ENCODE data around the gene CA6.

Gene CA6

DNA sequence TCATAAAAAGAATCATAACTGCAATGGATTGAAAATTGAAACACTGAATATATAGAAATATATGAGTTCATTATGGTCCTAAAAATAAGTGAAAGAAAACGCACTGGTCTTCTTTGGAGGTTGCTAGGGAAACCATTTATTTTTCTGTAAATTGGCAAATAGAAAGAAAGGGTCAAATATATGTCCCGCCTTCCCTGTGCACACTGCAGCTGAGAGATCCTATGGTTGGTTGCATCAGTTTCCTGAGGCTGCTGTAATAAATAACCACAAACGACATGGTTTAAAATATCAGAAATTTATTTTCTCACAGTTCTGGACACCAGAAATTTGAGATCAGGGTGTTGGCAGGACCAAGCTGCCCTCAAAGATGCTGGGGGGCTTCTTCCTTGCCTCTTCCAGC lies 35.0 kb downstream of the CA6 start:
- no peak for ATAC-seq
- TF ChIP-seq RARB (CRISPR knock-in tag; IDR thresholded peaks at IDR 0.05): no peak
- TF ChIP-seq ISL1 (CRISPR knock-in tag; IDR thresholded peaks at IDR 0.05): no peak
- no peak for TF ChIP-seq BACH2 (CRISPR knock-in tag; IDR thresholded peaks at IDR 0.05; ENCODE audit: borderline replicate concordance)
- TF ChIP-seq, protein P1, sequence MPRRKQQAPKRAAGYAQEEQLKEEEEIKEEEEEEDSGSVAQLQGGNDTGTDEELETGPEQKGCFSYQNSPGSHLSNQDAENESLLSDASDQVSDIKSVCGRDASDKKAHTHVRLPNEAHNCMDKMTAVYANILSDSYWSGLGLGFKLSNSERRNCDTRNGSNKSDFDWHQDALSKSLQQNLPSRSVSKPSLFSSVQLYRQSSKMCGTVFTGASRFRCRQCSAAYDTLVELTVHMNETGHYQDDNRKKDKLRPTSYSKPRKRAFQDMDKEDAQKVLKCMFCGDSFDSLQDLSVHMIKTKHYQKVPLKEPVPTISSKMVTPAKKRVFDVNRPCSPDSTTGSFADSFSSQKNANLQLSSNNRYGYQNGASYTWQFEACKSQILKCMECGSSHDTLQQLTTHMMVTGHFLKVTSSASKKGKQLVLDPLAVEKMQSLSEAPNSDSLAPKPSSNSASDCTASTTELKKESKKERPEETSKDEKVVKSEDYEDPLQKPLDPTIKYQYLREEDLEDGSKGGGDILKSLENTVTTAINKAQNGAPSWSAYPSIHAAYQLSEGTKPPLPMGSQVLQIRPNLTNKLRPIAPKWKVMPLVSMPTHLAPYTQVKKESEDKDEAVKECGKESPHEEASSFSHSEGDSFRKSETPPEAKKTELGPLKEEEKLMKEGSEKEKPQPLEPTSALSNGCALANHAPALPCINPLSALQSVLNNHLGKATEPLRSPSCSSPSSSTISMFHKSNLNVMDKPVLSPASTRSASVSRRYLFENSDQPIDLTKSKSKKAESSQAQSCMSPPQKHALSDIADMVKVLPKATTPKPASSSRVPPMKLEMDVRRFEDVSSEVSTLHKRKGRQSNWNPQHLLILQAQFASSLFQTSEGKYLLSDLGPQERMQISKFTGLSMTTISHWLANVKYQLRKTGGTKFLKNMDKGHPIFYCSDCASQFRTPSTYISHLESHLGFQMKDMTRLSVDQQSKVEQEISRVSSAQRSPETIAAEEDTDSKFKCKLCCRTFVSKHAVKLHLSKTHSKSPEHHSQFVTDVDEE (CRISPR knock-in tag; IDR thresholded peaks at IDR 0.05): no peak
- TF ChIP-seq SNAI2 (CRISPR knock-in tag; IDR thresholded peaks at IDR 0.05): no peak
- TF ChIP-seq PPARA (CRISPR knock-in tag; IDR thresholded peaks at IDR 0.05; ENCODE audit: borderline replicate concordance): no peak
- no peak for TF ChIP-seq OSR1 (CRISPR knock-in tag; IDR thresholded peaks at IDR 0.05)
- no peak for TF ChIP-seq TOX (CRISPR knock-in tag; IDR thresholded peaks at IDR 0.05; ENCODE audit: borderline replicate concordance)
- no peak for TF ChIP-seq CSDC2 (CRISPR knock-in tag; IDR thresholded peaks at IDR 0.05)
- no peak for TF ChIP-seq ZC3H10 (CRISPR knock-in tag; IDR thresholded peaks at IDR 0.05)
- no peak for TF ChIP-seq ZNF565 (CRISPR knock-in tag; conservative IDR thresholded peaks at IDR 0.05; ENCODE audit: low read depth)
- TF ChIP-seq, protein P2, sequence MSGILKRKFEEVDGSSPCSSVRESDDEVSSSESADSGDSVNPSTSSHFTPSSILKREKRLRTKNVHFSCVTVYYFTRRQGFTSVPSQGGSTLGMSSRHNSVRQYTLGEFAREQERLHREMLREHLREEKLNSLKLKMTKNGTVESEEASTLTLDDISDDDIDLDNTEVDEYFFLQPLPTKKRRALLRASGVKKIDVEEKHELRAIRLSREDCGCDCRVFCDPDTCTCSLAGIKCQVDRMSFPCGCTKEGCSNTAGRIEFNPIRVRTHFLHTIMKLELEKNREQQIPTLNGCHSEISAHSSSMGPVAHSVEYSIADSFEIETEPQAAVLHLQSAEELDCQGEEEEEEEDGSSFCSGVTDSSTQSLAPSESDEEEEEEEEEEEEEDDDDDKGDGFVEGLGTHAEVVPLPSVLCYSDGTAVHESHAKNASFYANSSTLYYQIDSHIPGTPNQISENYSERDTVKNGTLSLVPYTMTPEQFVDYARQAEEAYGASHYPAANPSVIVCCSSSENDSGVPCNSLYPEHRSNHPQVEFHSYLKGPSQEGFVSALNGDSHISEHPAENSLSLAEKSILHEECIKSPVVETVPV (CRISPR knock-in tag; IDR thresholded peaks at IDR 0.05): no peak
- TF ChIP-seq TCF4 (CRISPR knock-in tag; IDR thresholded peaks at IDR 0.05; ENCODE audit: borderline replicate concordance): no peak
- TF ChIP-seq, protein P3, sequence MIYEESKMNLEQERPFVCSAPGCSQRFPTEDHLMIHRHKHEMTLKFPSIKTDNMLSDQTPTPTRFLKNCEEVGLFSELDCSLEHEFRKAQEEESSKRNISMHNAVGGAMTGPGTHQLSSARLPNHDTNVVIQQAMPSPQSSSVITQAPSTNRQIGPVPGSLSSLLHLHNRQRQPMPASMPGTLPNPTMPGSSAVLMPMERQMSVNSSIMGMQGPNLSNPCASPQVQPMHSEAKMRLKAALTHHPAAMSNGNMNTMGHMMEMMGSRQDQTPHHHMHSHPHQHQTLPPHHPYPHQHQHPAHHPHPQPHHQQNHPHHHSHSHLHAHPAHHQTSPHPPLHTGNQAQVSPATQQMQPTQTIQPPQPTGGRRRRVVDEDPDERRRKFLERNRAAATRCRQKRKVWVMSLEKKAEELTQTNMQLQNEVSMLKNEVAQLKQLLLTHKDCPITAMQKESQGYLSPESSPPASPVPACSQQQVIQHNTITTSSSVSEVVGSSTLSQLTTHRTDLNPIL (CRISPR knock-in tag; IDR thresholded peaks at IDR 0.05; ENCODE audit: low read depth): no peak
- TF ChIP-seq ZNF8 (CRISPR knock-in tag; IDR thresholded peaks at IDR 0.05): no peak
- TF ChIP-seq, protein P4, sequence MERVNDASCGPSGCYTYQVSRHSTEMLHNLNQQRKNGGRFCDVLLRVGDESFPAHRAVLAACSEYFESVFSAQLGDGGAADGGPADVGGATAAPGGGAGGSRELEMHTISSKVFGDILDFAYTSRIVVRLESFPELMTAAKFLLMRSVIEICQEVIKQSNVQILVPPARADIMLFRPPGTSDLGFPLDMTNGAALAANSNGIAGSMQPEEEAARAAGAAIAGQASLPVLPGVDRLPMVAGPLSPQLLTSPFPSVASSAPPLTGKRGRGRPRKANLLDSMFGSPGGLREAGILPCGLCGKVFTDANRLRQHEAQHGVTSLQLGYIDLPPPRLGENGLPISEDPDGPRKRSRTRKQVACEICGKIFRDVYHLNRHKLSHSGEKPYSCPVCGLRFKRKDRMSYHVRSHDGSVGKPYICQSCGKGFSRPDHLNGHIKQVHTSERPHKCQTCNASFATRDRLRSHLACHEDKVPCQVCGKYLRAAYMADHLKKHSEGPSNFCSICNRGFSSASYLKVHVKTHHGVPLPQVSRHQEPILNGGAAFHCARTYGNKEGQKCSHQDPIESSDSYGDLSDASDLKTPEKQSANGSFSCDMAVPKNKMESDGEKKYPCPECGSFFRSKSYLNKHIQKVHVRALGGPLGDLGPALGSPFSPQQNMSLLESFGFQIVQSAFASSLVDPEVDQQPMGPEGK (CRISPR knock-in tag; IDR thresholded peaks at IDR 0.05; ENCODE audit: borderline replicate concordance): no peak

DNA sequence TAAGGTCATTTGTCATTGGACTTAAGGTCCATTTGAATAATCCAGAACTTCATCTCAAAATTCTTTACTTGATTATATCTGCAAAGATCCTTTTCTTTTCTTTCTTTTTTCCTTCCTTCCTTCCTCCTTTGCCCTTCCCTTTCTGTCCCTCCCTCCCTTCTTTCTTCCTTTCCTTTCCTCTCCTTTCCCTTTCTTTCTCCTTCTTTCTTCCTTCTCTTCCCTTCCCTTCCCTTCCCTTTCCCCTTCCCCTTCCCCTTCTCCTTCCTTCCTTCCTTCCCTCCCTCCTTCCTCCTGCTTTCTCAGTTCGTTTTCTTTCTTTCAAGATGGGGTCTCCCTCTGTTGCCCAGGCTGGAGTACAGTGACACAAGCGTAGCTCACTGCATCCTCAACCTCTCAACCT lies 35.5 kb downstream of the CA6 start:
- TF ChIP-seq BACH2 (CRISPR knock-in tag; IDR thresholded peaks at IDR 0.05; ENCODE audit: borderline replicate concordance) (no peak), PPARA (CRISPR knock-in tag; IDR thresholded peaks at IDR 0.05; ENCODE audit: borderline replicate concordance) (no peak), ISL1 (CRISPR knock-in tag; IDR thresholded peaks at IDR 0.05) (no peak), GLIS3 (CRISPR knock-in tag; IDR thresholded peaks at IDR 0.05) (no peak), TCF4 (CRISPR knock-in tag; IDR thresholded peaks at IDR 0.05; ENCODE audit: borderline replicate concordance) (no peak)
- TF ChIP-seq, protein P3 (CRISPR knock-in tag; IDR thresholded peaks at IDR 0.05; ENCODE audit: low read depth): no peak
- no peak for ATAC-seq

DNA sequence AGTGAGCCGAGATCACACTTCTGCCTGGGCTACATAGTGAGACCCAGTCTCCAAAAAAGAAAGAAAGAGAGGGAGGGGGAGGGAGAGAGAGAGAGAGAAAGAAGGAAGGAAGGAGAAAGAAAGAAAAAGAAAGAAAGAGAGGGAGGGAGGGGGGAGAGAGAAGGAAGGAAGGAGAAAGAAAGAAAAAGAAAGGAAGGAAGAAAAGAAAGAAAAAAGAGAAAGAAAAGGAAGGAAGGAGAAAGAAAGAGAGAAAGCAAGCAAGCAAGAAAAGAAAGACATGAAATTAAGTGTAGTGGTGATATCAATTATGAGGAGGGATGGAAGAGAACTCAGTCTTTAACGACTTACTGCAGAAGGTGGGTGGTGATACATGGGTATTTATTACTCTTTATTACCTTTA lies 38.5 kb downstream of the CA6 start:
- TF ChIP-seq BACH2 (CRISPR knock-in tag; IDR thresholded peaks at IDR 0.05; ENCODE audit: borderline replicate concordance) (no peak), RARB (CRISPR knock-in tag; IDR thresholded peaks at IDR 0.05) (no peak), TOX (CRISPR knock-in tag; IDR thresholded peaks at IDR 0.05; ENCODE audit: borderline replicate concordance) (no peak), ARNTL (CRISPR knock-in tag; IDR thresholded peaks at IDR 0.05; ENCODE audit: borderline replicate concordance, low read depth) (no peak), ZFP30 (CRISPR knock-in tag; IDR thresholded peaks at IDR 0.05) (no peak), SNAI2 (CRISPR knock-in tag; IDR thresholded peaks at IDR 0.05) (no peak), ZFP3 (CRISPR knock-in tag; IDR thresholded peaks at IDR 0.05) (no peak)
- ATAC-seq: no peak

All from SK-N-SH treated with all-trans-retinoic acid at 6 μM for 48 hours (cell line).